Airway epithelial cell (primary cell): ENCODE data around the gene STMND1. TPM values are rescaled to one million over a fixed set of nuclear protein-coding genes. Genes with fewer than 3 reads are reported as not detected.

Experiments
- total RNA-seq: library from RNA; depleted of rRNA; stranded (reverse); fragments of >200 nt; gene quantifications from 2 replicates; pipeline ENCODE4 v1.2.3, GENCODE V29; 2015

Gene STMND1
- total RNA-seq, result not detected in 2 replicates

DNA sequence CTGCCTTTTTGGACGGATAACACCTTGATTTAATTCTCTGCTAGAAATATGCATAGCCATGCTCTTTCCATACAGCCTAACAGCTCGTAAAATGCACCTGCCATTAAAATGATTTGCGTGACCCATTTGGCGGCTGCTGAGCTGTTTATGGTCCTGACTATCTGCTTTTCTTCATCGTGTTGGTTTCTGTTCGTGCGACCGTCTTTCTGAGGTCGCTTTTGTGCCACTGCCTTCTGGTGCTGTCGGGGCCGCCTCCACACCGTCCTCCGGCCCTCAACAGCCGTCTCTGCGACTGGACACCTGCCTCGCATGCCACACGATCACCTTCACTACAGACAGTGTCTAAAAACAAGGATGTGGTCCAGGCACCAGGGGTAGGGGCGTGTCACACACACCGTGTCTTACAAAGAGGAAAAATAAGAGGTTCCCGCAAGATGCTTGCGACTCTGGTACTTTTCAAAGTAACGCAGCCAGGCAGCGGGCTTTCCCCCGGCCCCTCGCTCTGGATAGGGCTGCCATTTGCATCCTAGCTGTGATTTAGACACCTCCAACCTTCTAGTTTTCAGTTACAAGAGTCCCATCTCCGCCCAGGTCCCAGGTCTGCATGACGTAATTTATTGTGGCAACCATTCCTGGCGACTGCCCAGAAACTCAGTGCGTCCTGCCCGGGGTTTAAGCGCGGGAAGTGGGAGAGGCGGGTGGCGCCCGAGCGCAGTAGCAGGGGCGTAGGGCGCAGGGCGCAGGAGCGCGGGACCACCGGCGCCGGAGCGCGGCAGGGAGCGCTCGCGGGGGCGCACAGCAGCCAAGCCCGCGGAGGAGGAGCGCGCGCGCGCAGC lies at the start of gene STMND1:
TSS of gene STMND1 (plus strand) at position 629 of the 836 bp plus-strand sequence. CDS start 208 bp downstream, outside the sequence.

Other genes starting within 250 kb of the STMND1 start
- gene RBM24, start 179.3 kb downstream of the STMND1 start, total RNA-seq, result 0.70 and 1.9 TPM in 2 replicates